HPDE6-E6E7 (cell line): Measurements from ENCODE around the gene SAP130.
"Not testable (repeated sequence)": the region's sequence is repeated elsewhere in the genome, so short reads cannot be mapped to it uniquely, and the experiment has no call there.

Experiments used
- DNase-seq: peaks from one replicate; pipeline ENCODE4 v3.0.0; 2011; ENCODE audit warnings: missing footprints; ENCODE audit errors: extremely low spot score

SAP130 gene

GRCh38 chr2:127953128-127953718, 74.6 kb downstream of the SAP130 start:
- no peak for DNase-seq

DNA sequence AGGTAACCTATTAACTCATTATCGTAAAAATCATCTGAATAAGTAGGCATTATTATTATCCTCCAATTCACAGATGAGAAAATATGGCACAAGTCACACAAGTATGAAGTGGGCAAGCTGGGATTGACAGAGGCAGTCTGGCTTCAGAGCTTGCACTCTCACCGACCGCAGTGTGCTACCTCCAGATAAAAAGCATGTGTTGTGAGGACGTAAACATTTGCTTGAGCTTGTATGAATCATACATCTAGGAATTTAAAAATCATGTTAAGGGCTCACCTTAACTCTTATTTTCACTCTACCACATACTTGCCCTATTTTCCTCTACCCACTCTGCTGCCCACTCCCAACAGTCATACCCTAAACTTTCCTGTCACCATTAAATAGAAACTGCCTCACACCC, 76.8 kb downstream of the SAP130 start:
- no peak for DNase-seq

GRCh38 chr2:127950264-127950663, 77.6 kb downstream of the SAP130 start:
- DNase-seq = no peak

DNA sequence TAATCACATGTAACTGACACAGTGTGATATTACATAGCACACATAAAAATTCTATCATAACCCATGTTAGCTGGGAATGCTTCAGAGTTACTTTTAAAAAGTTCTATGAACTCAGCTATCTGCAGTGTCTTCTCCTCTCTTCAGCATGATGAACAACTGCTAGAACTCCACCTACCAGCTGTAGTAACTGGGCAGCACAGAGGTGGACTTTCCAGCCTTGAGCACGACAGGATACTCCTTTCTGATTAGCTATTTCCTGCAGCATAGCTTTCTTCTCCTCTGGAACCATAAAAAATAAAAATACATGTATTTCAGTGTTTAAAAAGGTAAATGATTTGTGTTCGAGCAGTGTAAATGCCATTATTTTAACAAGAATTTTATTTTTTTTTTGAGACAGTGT, 82.6 kb downstream of the SAP130 start:
- no peak for DNase-seq

GRCh38 chr2:127943186-127943585, 84.7 kb downstream of the SAP130 start:
- no peak for DNase-seq

DNA sequence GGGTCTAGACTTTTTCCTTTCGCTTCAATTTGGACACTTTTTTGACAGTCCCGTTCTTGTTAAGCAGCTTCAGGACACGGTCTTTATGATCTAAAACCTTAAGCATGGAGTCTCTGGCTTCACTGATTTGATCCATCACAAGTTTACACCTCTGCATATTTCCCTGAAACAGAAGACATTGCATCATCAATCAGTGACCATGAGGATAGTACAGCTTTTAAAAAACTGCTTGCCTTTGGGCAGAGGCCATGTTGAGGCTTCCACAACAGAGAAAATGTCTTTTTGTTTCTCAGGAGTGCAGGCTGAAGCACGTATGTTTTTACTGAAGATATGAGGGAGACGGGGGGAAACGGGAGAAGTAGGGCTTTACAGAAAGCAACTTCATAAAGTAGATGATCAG, 85.9 kb downstream of the SAP130 start:
- DNase-seq = no peak

- DNase-seq = no peak
Observed at GRCh38 chr2:127941461-127941860, 86.4 kb downstream of the SAP130 start.

DNA sequence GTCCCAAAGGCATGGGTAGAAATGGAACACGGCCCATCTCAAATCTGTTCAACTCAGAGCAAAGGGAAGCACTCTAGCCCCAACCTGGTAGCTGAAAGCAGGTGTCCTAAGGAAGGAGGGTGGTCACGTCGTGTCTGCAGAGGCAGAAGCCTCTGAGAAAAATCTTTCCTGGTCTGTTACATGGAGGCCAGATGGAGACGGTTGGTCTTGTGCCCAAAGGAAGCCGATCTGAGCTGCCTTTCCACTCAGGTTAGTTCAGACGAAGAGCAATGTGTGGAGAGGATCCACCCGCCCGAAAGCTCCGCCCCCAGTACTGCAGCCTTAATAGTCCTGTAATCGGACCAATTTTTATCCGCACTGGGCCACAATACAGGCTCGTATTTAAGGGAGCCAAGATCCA, 87.2 kb downstream of the SAP130 start:
- DNase-seq = no peak

DNA sequence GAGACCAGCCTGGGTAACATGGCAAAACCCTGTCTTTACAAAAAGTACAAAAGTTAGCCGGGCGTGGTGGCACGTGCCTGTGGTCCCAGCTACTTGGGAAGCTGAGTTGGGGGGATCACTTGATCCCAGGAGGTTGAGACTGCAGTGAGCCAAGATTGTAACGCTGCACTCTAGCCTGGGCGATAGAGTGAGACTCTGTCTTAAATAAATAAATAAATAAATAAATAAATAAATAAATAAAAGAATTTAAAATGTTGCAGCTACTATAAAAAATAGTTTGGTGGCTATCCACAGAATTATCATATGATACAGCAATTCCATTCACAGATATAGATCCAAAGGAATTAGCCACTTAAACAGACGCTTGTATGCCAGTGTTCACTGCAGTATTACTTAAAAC, 92.5 kb downstream of the SAP130 start:
- no peak for DNase-seq

DNA sequence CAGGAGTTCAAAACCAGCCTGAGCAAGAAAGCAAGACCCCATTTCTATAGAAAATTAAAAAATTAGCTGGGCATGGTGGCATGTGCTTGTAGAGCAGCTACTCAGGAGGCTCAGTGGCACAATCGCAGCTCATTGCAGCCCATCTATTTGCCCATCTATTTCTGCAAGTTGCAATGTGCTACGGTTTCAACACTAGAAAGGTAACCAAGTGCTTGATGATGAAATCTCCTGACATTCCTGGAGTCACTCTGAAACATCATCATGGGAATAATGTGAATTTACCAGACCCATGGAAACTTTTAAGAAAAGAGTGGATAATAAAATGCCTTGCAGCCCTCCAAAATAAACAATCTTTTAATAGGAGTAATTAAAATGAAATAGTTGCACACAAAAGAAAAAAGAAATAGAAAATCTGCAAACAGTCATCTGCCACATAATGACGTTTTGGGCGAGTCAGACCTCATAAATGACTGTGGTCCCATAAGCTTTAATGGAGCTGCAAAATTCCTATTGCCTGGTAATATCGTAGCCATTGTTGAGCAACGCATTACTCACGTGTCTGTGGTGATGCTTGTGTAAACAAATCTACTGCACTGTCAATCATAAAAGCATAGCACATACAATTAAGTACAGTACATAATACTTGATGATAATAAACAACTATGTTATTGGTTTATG, 95.5 kb downstream of the SAP130 start:
- peak; percentile 38 for DNase-seq

GRCh38 chr2:127929449-127929848, 98.4 kb downstream of the SAP130 start:
- no peak for DNase-seq

DNA sequence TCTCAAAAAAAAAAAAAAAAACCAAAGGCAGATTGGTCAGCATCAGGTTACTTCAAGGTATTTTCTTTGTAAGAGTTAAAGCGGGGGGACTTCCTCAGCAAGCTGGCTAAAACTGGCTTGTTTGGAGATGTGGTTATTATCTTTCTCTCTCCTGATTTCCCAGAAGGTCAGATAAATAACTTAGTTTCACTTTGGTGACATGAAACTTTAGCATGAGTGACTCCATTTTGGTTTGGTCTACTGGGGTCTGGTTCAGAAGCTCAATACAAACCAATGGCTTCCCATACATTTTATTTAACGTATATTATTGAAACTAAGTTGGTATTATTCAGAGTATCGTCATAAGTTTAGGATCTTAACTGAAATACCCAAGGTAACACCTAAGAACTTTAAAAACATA, 100.5 kb downstream of the SAP130 start:
- no peak for DNase-seq

GRCh38 chr2:127917916-127918315, 109.9 kb downstream of the SAP130 start:
- DNase-seq = no peak

- DNase-seq = no peak
Observed at GRCh38 chr2:127913808-127914457, 113.9 kb downstream of the SAP130 start.

GRCh38 chr2:127911737-127912136, 116.1 kb downstream of the SAP130 start:
- no peak for DNase-seq

DNA sequence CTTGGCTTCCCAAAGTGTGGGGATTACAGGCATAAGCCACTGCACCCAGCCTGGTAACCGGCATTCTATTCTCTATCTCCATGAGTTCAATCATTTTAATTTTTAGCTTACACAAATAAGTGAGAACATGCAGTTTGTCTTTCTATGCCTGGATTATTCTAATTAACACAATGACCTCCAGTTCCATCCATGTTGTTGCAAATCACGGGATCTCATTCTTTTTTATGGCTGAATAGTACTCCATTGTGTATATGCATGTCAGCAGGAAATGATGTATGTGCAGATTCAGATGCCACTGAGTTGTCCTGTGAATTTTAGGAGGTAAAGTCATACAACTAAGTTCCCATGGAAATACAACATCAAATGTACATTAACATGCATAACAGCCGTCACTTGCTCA, 117.4 kb downstream of the SAP130 start:
- no peak for DNase-seq

- DNase-seq = no peak
Observed at GRCh38 chr2:127909019-127909418, 118.8 kb downstream of the SAP130 start.

DNA sequence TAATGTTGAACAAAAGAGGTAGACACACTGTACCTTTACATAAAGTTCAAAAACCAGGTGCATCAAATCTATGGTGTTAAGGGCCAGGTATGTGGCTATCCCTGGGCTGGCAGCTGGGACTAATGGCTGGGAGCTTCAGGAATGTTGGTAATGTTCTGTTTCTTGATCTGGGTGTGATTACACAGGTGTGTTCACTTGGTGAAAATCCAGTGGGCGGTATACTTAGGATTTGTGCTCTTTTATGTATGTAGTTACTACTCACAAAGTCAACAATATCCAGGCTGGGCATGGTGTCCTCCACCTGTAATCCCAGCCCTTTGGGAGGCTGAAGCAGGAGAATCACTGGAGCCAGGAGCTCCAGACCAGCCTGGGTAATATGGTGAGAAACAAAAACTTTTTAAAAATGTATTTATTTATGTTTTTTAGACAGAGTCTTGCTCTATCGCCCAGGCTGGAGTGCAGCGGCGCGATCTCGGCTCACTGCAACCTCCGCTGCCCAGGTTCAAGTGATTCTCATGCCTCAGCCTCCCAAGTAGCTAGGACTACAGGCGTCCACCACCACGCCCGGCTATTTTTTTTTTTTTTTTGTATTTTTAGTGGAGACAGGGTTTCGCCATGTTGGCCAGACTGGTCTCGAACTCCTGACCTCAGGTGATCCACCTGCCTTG, 120.0 kb downstream of the SAP130 start:
- DNase-seq = not testable (repeated sequence)

- no peak for DNase-seq
Observed at GRCh38 chr2:127906206-127906926, 121.5 kb downstream of the SAP130 start.

- no peak for DNase-seq
Observed at GRCh38 chr2:127901339-127902056, 126.4 kb downstream of the SAP130 start.

GRCh38 chr2:127897531-127898211, 130.2 kb downstream of the SAP130 start:
- no peak for DNase-seq
